HL-60 (cell line): ENCODE data around the gene SLC44A4.

Experiments
- DNase-seq, 2 experiments: peaks; one replicate each; pipeline ENCODE4 v3.0.0-alpha.2; 2010 to 2020; ENCODE audit warnings: low read depth in 1 of 2, low spot score in 1 of 2
- H3K27ac ChIP-seq: fragments of 250-450 bp; sonication (Bioruptor Pico); replicated peaks from 2 replicates; pipeline ENCODE4 v1.5.1; 2020; ENCODE audit warnings: mild to moderate bottlenecking, moderate library complexity
- H3K27me3 ChIP-seq: fragments of 250-450 bp; sonication (Bioruptor Pico); 2 replicates; pipeline ENCODE4 v1.5.1; 2021; ENCODE audit warnings: mild to moderate bottlenecking, moderate library complexity; ENCODE audit not compliant: insufficient read depth, poor library complexity, severe bottlenecking
- H3K4me3 ChIP-seq: replicated peaks from 2 replicates; pipeline ENCODE4 v1.5.1; 2011; ENCODE audit warnings: mild to moderate bottlenecking, control low read depth, low read length; ENCODE audit not compliant: insufficient read depth
- CTCF ChIP-seq: IDR thresholded peaks from one replicate; pipeline ENCODE4 v1.5.1; 2011; ENCODE audit warnings: low read length, control low read depth, inconsistent platforms; ENCODE audit not compliant: insufficient read depth
- GABPA ChIP-seq: IDR thresholded peaks from 2 replicates; pipeline ENCODE4 v1.6.1; 2012; ENCODE audit warnings: low read depth
- POLR2AphosphoS5 ChIP-seq: IDR thresholded peaks from 2 replicates; pipeline ENCODE4 v1.6.1; 2012; ENCODE audit warnings: low read depth
- REST ChIP-seq: IDR thresholded peaks from 2 replicates; pipeline ENCODE4 v1.6.1; 2012; ENCODE audit warnings: low read depth; ENCODE audit not compliant: insufficient replicate concordance
- SPI1 ChIP-seq: IDR thresholded peaks from 2 replicates; pipeline ENCODE4 v1.6.1; 2012; ENCODE audit warnings: low read depth, mild to moderate bottlenecking, borderline replicate concordance

Gene SLC44A4

GRCh38 chr6:31874836-31875572 is 3.8 kb downstream of the SLC44A4 start:
- TF ChIP-seq GABPA (no peak), POLR2AphosphoS5 (no peak), CTCF (no peak), SPI1 (no peak)
- no peak overlapping the region for H3K4me3 ChIP-seq
- no peak for DNase-seq
- no peaks in the 10 kb centered on the region for H3K27me3 ChIP-seq
- no peak overlapping the region for H3K27ac ChIP-seq

DNA sequence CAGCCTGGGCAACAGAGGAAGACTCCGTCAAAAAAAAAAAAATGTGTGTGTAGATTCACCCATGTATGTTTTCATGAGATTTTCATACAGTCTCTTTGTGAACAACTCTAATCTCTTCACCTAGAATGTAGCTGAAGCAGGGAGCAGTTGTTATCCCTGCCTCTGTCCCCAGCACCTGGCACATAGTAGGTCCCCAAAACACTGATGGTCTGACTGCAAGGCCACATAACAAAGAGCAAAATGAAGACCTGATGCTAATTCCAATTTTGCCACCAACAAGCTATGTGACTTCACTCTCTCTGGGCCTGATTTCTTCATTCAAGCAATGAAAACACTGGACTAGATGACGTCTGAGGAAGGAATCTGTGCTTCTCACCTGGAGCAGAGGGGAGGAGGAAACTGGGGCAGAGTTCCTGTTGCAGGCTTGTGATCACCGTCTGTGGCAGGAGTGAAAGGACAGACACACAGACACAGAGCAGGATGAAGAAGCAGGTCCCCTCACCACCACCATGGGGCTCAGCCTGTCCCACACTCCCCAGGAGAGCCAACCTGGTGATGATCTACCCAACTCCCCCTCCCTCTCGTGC is 4.6 kb downstream of the SLC44A4 start:
- no peaks in the 10 kb centered on the region for H3K27me3 ChIP-seq
- no peak for DNase-seq
- H3K4me3 ChIP-seq: no peak overlapping the region
- TF ChIP-seq SPI1 (no peak), POLR2AphosphoS5 (no peak), GABPA (no peak), REST (no peak), CTCF (no peak)
- no peak overlapping the region for H3K27ac ChIP-seq

DNA sequence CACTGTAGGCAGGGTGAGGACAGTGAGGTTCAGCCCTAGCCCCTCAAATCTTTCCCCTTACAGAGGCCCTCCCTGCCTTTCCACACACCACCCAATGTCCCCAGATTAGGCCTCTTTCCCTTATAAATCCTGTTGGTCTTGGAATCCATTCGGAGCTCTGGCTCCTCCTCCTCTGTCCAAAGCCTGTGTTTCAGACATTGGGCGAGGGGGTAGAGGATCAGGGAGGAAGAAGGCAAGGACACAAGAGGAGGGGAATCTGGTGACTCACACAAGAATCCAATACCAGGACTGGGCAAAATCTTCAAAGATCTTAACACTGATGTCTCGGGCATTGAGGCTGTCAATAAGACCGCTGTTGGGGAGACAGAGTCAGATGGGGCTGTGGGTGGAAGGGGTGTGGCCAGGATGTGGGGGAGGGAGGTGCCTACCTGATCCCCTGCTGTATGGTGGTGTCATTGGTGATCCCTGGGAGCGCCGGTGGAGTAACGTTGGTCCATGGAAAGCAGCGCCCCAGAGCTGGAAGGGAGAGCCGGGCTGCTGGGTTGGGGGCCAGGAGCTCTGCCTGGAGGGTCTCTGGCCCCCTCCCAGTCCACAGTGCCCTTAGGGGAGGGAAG is 7.6 kb downstream of the SLC44A4 start:
- DNase-seq: no peak
- H3K27ac ChIP-seq: no peak overlapping the region
- TF ChIP-seq CTCF (no peak), SPI1 (no peak), POLR2AphosphoS5 (no peak), GABPA (no peak), REST (no peak)
- H3K4me3 ChIP-seq: no peak overlapping the region
- no peaks in the 10 kb centered on the region for H3K27me3 ChIP-seq
